GM10266 (cell line): ENCODE results near the gene ZBTB34.

Source experiments
- DNase-seq: peaks from one replicate; pipeline ENCODE4 v3.0.0; 2012; ENCODE audit errors: extremely low spot score
- CTCF ChIP-seq: IDR thresholded peaks from 2 replicates; pipeline ENCODE4 v1.5.1; 2012; ENCODE audit warnings: mild to moderate bottlenecking, low read depth; ENCODE audit not compliant: control insufficient read depth, insufficient read depth; ENCODE audit errors: missing control alignments

Gene ZBTB34

GRCh38 chr9:126904586-126904985 is 44.1 kb downstream of the ZBTB34 start:
- DNase-seq, result no peak
- TF ChIP-seq CTCF, result no peak

DNA sequence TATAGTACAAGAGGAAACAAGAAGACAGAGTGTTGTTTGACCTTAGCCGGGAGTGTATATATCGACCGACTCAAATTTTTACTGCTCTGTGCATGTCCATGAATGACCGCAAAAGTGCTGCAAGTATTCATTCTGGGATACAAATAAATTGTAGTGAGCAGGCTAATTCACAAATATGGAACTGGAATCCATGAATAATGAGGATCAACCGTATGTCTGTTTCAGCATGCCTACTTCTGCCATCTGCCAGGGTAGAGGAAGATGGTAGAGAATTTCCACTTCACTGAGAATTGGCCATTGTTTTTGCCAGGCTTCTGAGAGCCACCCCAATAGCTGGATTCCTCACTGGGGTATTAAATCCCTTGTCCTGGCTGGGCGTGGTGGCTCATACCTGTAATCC is 45.7 kb downstream of the ZBTB34 start:
- TF ChIP-seq CTCF, result no peak
- DNase-seq, result no peak

DNA sequence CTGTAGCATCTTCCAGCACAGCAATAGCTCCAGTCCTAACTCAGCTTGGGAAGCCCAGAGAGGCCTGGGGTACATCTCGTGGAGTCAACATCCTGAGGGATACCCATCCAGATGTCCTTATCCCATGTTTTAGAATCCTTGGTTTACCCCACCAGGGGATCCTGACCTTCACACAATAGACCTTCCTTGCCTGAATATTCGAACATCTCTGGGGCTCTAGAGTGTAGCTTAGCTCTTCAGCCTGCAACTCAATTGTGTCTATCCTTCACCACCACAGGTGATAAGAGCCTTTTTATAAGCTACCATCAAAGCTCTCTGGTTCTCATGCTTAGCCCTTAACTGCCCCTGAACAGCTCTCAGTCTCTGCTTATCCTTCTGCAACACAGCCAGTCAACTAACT is 46.6 kb downstream of the ZBTB34 start:
- no peak for DNase-seq
- no peak for TF ChIP-seq CTCF

DNA sequence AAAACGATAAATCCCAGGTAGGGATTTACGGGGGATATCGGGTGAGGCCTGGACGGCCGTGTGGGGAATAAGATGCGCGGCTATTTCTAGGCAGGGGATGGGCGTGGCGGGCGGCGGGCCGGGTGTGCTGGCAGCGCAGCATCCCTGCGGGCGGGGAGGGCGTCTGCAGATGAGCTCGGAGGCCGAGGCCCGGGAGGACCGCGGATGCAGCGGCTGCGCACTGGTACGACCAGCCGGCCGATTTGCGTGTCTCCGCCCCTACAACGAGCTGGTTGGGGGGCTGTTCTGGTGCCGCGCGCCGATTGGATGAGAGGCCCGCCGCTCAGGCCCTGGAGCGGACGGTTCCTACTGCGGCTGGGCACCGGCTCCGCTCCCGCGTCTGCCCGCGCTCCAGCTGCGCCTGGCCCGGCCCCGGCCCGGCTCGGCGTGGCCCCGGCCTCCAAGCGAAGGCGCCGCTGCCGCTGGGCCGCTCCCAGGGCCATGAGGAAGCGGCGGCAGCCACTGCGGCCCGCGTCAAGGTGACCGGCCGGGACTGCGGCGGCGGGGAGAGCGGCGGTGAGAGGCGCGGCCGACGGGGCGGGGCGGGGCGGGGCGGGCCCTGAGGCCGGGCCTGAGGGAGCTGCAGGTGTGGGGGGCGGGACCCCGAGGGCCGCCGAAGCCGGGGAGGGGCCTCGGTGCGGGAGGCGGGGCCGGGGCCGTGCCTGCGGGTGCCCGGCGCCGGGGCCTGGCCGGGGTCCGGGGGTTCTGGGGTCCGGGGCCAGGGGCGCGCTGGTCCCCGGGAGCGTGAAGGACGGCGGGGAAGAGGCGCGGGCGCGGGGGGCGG is 54.2 kb downstream of the ZBTB34 start, which contains the start of gene RALGPS1:
RALGPS1 (plus strand) TSS at position 325 of the 823 bp plus-strand sequence. CDS start 47,508 bp downstream, outside the sequence.
- peak; percentile 99 for DNase-seq
- TF ChIP-seq CTCF, result no peak

GRCh38 chr9:126915281-126915816 is 54.9 kb downstream of the ZBTB34 start:
- no peak for DNase-seq
- TF ChIP-seq CTCF, result no peak

DNA sequence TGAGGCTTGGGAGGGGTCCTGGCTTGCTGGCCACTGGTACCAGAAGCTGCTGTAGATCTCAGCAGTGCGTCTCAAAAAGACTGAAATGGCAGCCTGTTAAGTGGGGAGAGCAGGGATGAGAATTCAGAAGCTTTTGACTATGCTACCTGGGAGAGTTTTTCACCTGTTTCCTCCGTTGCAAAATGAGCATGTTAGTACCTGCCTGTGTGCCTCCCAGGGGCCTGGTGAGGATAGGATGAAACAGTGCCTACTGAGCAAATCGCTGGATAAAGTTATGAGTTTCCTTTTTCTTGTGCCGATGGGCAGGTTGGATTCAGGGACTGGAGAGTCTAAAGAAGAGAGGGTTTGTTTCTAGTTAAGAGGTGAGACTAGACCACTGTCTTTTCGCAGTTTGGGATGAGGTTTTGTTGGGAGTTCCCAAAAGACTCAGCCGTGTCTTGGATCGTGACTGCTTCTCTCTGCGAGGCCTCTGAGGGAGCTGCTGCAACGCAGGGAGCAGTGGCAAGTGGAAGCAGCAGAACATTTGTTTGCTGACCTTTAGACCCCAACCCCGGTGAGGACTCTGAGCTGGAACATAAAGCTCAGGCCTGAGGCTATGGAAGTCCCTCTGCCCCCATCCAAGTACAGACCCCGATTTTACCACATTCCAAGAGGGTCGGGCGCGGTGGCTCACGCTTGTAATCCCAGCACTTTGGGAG is 55.6 kb downstream of the ZBTB34 start:
- no peak for TF ChIP-seq CTCF
- no peak for DNase-seq
